Fibroblast of mammary gland (primary cell): Measurements from ENCODE around the gene CCDC137.
A peak's percentile ranks its signal among the peaks of the same experiment; 100 is the strongest.

Experiments used
- DNase-seq: peaks from one replicate; pipeline ENCODE4 v3.0.0-alpha.2; 2010; ENCODE audit warnings: low read depth
- H3K4me3 ChIP-seq: 2 replicates; pipeline ENCODE4 v1.5.1; 2011; ENCODE audit warnings: low read depth, mild to moderate bottlenecking, low read length, moderate library complexity; ENCODE audit not compliant: control insufficient read depth
- CTCF ChIP-seq: conservative IDR thresholded peaks from 2 replicates; pipeline ENCODE4 v1.5.1; 2011; ENCODE audit warnings: low read depth, low read length, inconsistent platforms; ENCODE audit not compliant: control insufficient read depth, insufficient read depth

CCDC137 gene

GRCh38 chr17:81635973-81636504 lies 30.5 kb upstream of the CCDC137 start:
- no peak for TF ChIP-seq CTCF
- peak overlapping the region; percentile 91 for H3K4me3 ChIP-seq
- DNase-seq = peak; percentile 63

- no peak for TF ChIP-seq CTCF
- DNase-seq = peak; percentile 78
- H3K4me3 ChIP-seq = peak within 1 kb of the TSS; percentile 91
Observed at GRCh38 chr17:81636505-81637288, 29.8 kb upstream of the CCDC137 start, which contains the start of the genes NPLOC4 and TSPAN10. Gene NPLOC4, minus strand, starts transcription at chr17:81637112. Its CDS starts 182 bp downstream, at chr17:81636930. Gene TSPAN10, plus strand, starts transcription at chr17:81637196. Its CDS starts 5,217 bp downstream, at chr17:81642413.

GRCh38 chr17:81638683-81639082 lies 27.9 kb upstream of the CCDC137 start:
- H3K4me3 ChIP-seq = no peak overlapping the region
- DNase-seq = no peak
- no peak for TF ChIP-seq CTCF

- DNase-seq = no peak
- TF ChIP-seq CTCF = no peak
- no peak overlapping the region for H3K4me3 ChIP-seq
Observed at GRCh38 chr17:81640011-81640410, 26.5 kb upstream of the CCDC137 start.

GRCh38 chr17:81641825-81642489 lies 24.6 kb upstream of the CCDC137 start:
- TF ChIP-seq CTCF = no peak
- peak; percentile 71 for DNase-seq
- no peak overlapping the region for H3K4me3 ChIP-seq

GRCh38 chr17:81644496-81644895 lies 22.0 kb upstream of the CCDC137 start:
- no peak for DNase-seq
- no peak overlapping the region for H3K4me3 ChIP-seq
- TF ChIP-seq CTCF = no peak
